PC-9 (cell line): ENCODE results near the gene AIG1. TPM values are rescaled to one million over a fixed set of nuclear protein-coding genes. Genes with fewer than 3 reads are reported as not detected.

Experiments used
- BruUV-seq: library from RNA; stranded (reverse); fragments of 400-500 nt; replicated peaks from 2 replicates; lab custom pipeline; 2021; lab: Mats Ljungman, UMichigan
- CTCF ChIA-PET: fragments of 300-600 bp; sonication (Branson Sonifier 250); formaldehyde crosslinking; loops from one replicate; lab custom pipeline; 2022; ENCODE audit warnings: antibody characterized with exemption; lab: Charles Lee
- POLR2A ChIA-PET: fragments of 300-600 bp; sonication (Branson Sonifier 250); formaldehyde crosslinking; loops from one replicate; lab custom pipeline; 2022; ENCODE audit warnings: antibody characterized with exemption; ENCODE audit not compliant: unreplicated experiment; lab: Charles Lee
- DNase-seq, 2 experiments: peaks; one replicate each; pipeline versions ENCODE4 v3.0.0 to v3.0.0-alpha.2; 2015 to 2022; ENCODE audit warnings: mixed read lengths in 1 of 2
- H2AFZ ChIP-seq: fragments of 200-600 bp; sonication (generic); 2 replicates; pipeline ENCODE4 v1.8.1; 2017; ENCODE audit warnings: antibody characterized with exemption
- H3F3A ChIP-seq: fragments of 200-600 bp; sonication (generic); 2 replicates; pipeline ENCODE4 v1.8.1; 2017; ENCODE audit warnings: antibody characterized with exemption, mild to moderate bottlenecking, low read depth; ENCODE audit not compliant: insufficient read depth
- H3K27ac ChIP-seq: fragments of 200-600 bp; sonication (generic); 2 replicates; pipeline ENCODE4 v1.6.1; 2016; ENCODE audit warnings: mixed run types
- H3K27me3 ChIP-seq: fragments of 200-600 bp; sonication (generic); 2 replicates; pipeline ENCODE4 v1.6.1; 2016; ENCODE audit warnings: low read depth, mixed run types; ENCODE audit not compliant: insufficient read depth
- H3K36me3 ChIP-seq: fragments of 200-600 bp; sonication (generic); 2 replicates; pipeline ENCODE4 v1.6.1; 2016; ENCODE audit warnings: low read depth, mixed run types
- H3K4me1 ChIP-seq: fragments of 200-600 bp; sonication (generic); replicated peaks from 2 replicates; pipeline ENCODE4 v1.6.1; 2016; ENCODE audit warnings: mixed run types; ENCODE audit not compliant: insufficient read depth
- H3K4me2 ChIP-seq: fragments of 200-600 bp; sonication (generic); 2 replicates; pipeline ENCODE4 v1.6.1; 2017; ENCODE audit warnings: mixed run types
- H3K4me3 ChIP-seq: fragments of 200-600 bp; sonication (generic); 2 replicates; pipeline ENCODE4 v1.6.1; 2016; ENCODE audit warnings: mixed run types
- H3K79me2 ChIP-seq: fragments of 200-600 bp; sonication (generic); 2 replicates; pipeline ENCODE4 v1.6.1; 2017; ENCODE audit warnings: low read depth, mixed run types
- H3K9me2 ChIP-seq: fragments of 200-600 bp; sonication (generic); 2 replicates; pipeline ENCODE4 v1.8.1; 2017; ENCODE audit warnings: mild to moderate bottlenecking; ENCODE audit not compliant: insufficient read depth
- H3K9me3 ChIP-seq: fragments of 200-600 bp; sonication (generic); 2 replicates; pipeline ENCODE4 v1.8.1; 2016; ENCODE audit warnings: low read depth; ENCODE audit not compliant: insufficient read depth
- H4K20me1 ChIP-seq: fragments of 200-600 bp; sonication (generic); 2 replicates; pipeline ENCODE4 v1.8.1; 2017; ENCODE audit not compliant: insufficient read depth
- CTCF ChIP-seq: fragments of 200-600 bp; sonication (generic); conservative IDR thresholded peaks from 2 replicates; pipeline ENCODE4 v1.6.1; 2017; ENCODE audit warnings: mixed run types, antibody characterized with exemption, mild to moderate bottlenecking, moderate library complexity
- EZH2 ChIP-seq: fragments of 200-600 bp; sonication (generic); IDR thresholded peaks from 2 replicates; pipeline ENCODE4 v1.8.0; 2017; ENCODE audit warnings: antibody characterized with exemption, low read depth
- intact Hi-C: fragments of 100-400 bp; cut with micrococcal nuclease; formaldehyde crosslinking; loops from one replicate; pipeline ENCODE4 v1.10.0; 2022; ENCODE audit not compliant: unreplicated experiment
- total RNA-seq: library from RNA; stranded (reverse); gene quantifications from 2 replicates; pipeline ENCODE4 v1.2.3, GENCODE V29; 2021

Gene AIG1
- total RNA-seq, 1 experiment from 2014 or later, result 37.7 TPM

- Histone ChIP-seq H4K20me1 (no peaks in the 10 kb centered on the region), H3K27ac (no peak overlapping the region), H2AFZ (no peak overlapping the region), H3K9me3 (no peaks in the 10 kb centered on the region), H3K4me1 (no peaks in the 10 kb centered on the region), H3F3A (no peaks in the 10 kb centered on the region), H3K4me3 (no peak overlapping the region), H3K4me2 (no peak overlapping the region), H3K36me3 (no peaks in the 10 kb centered on the region), H3K9me2 (no peaks in the 10 kb centered on the region), H3K27me3 (no peaks in the 10 kb centered on the region), H3K79me2 (no peaks in the 10 kb centered on the region)
- BruUV-seq, result no TSS peak
- intact Hi-C loops, result no loop called here
- CTCF ChIA-PET, result no interaction called here
- POLR2A ChIA-PET, result no interaction called here
- DNase-seq, result no peak
- no peak for TF ChIP-seq CTCF
- TF ChIP-seq EZH2, result no peak
Measured at GRCh38 chr6:143099647-143100046, 39.0 kb downstream of the AIG1 start.

- ChIA-PET CTCF (no interaction called here), POLR2A (no interaction called here)
- BruUV-seq, result no TSS peak
- Histone ChIP-seq H3K9me3 (no peaks in the 10 kb centered on the region), H3K4me3 (no peak overlapping the region), H3K79me2 (no peaks in the 10 kb centered on the region), H3K36me3 (no peaks in the 10 kb centered on the region), H4K20me1 (no peaks in the 10 kb centered on the region), H2AFZ (no peak overlapping the region), H3K4me1 (no peaks in the 10 kb centered on the region), H3K27me3 (no peaks in the 10 kb centered on the region), H3K27ac (no peak overlapping the region), H3K9me2 (no peaks in the 10 kb centered on the region), H3K4me2 (no peak overlapping the region), H3F3A (no peaks in the 10 kb centered on the region)
- DNase-seq, result no peak
- TF ChIP-seq CTCF (no peak), EZH2 (no peak)
- intact Hi-C loops, result no loop called here
Measured at GRCh38 chr6:143100429-143100828, 39.7 kb downstream of the AIG1 start.

GRCh38 chr6:143103916-143104315 is 43.2 kb downstream of the AIG1 start:
- H3K27me3 ChIP-seq, result no peaks in the 10 kb centered on the region
- CTCF ChIA-PET, result no interaction called here
- no peaks in the 10 kb centered on the region for H3K36me3 ChIP-seq
- intact Hi-C loops, result no loop called here
- no peak for TF ChIP-seq CTCF
- no peaks in the 10 kb centered on the region for H3F3A ChIP-seq
- H3K4me2 ChIP-seq, result no peak overlapping the region
- no peak for DNase-seq
- POLR2A ChIA-PET, result no interaction called here
- H3K9me3 ChIP-seq, result no peaks in the 10 kb centered on the region
- H3K9me2 ChIP-seq, result no peaks in the 10 kb centered on the region
- H3K79me2 ChIP-seq, result no peaks in the 10 kb centered on the region
- no peak overlapping the region for H3K27ac ChIP-seq
- H2AFZ ChIP-seq, result no peak overlapping the region
- H3K4me3 ChIP-seq, result no peak overlapping the region
- no peaks in the 10 kb centered on the region for H3K4me1 ChIP-seq
- BruUV-seq, result no TSS peak
- no peaks in the 10 kb centered on the region for H4K20me1 ChIP-seq
